Neuron (in vitro differentiated cells): ENCODE measurements around the gene LRRC3B.

Experiments
- H2AFZ ChIP-seq: one replicate; pipeline ENCODE4 v1.6.1; 2013; ENCODE audit warnings: low read depth, mild to moderate bottlenecking, inconsistent platforms, low read length, moderate library complexity
- H3K27me3 ChIP-seq: one replicate; pipeline ENCODE4 v1.6.1; 2013; ENCODE audit warnings: low read length; ENCODE audit not compliant: insufficient read depth
- H3K36me3 ChIP-seq: one replicate; pipeline ENCODE4 v1.6.1; 2013; ENCODE audit warnings: low read length; ENCODE audit not compliant: insufficient read depth
- H3K4me1 ChIP-seq: one replicate; pipeline ENCODE4 v1.6.1; 2013; ENCODE audit warnings: low read length; ENCODE audit not compliant: insufficient read depth
- H3K4me3 ChIP-seq: 2 replicates; pipeline ENCODE4 v1.5.1; 2013; ENCODE audit warnings: mild to moderate bottlenecking, low read length, moderate library complexity
- H3K9me3 ChIP-seq: one replicate; pipeline ENCODE4 v1.6.1; 2013; ENCODE audit warnings: low read length

LRRC3B gene

GRCh38 chr3:26699553-26699952 lies 77.0 kb downstream of the LRRC3B start:
- no peak overlapping the region for H2AFZ ChIP-seq
- no peaks in the 10 kb centered on the region for H3K36me3 ChIP-seq
- no peak overlapping the region for H3K4me3 ChIP-seq
- no peaks in the 10 kb centered on the region for H3K27me3 ChIP-seq
- H3K4me1 ChIP-seq: no peaks in the 10 kb centered on the region
- no peaks in the 10 kb centered on the region for H3K9me3 ChIP-seq

GRCh38 chr3:26703519-26703918 lies 80.9 kb downstream of the LRRC3B start:
- Histone ChIP-seq H2AFZ (no peak overlapping the region), H3K9me3 (no peaks in the 10 kb centered on the region), H3K27me3 (no peaks in the 10 kb centered on the region), H3K36me3 (no peaks in the 10 kb centered on the region), H3K4me3 (no peak overlapping the region), H3K4me1 (no peaks in the 10 kb centered on the region)

GRCh38 chr3:26704736-26705135 lies 82.2 kb downstream of the LRRC3B start:
- Histone ChIP-seq H3K4me1 (no peaks in the 10 kb centered on the region), H3K9me3 (no peaks in the 10 kb centered on the region), H3K27me3 (no peaks in the 10 kb centered on the region), H3K36me3 (no peaks in the 10 kb centered on the region), H3K4me3 (no peak overlapping the region), H2AFZ (no peak overlapping the region)

- H3K36me3 ChIP-seq: no peaks in the 10 kb centered on the region
- H3K9me3 ChIP-seq: no peaks in the 10 kb centered on the region
- H3K4me3 ChIP-seq: no peak overlapping the region
- H3K27me3 ChIP-seq: no peaks in the 10 kb centered on the region
- no peaks in the 10 kb centered on the region for H3K4me1 ChIP-seq
- no peak overlapping the region for H2AFZ ChIP-seq
Measured at GRCh38 chr3:26708501-26708900, 85.9 kb downstream of the LRRC3B start.

- no peaks in the 10 kb centered on the region for H3K9me3 ChIP-seq
- no peak overlapping the region for H3K4me3 ChIP-seq
- H3K4me1 ChIP-seq: no peaks in the 10 kb centered on the region
- no peaks in the 10 kb centered on the region for H3K27me3 ChIP-seq
- no peaks in the 10 kb centered on the region for H3K36me3 ChIP-seq
- H2AFZ ChIP-seq: no peak overlapping the region
Measured at GRCh38 chr3:26712211-26713026, 89.8 kb downstream of the LRRC3B start.

GRCh38 chr3:26713091-26713490 lies 90.5 kb downstream of the LRRC3B start:
- no peak overlapping the region for H2AFZ ChIP-seq
- no peaks in the 10 kb centered on the region for H3K9me3 ChIP-seq
- no peaks in the 10 kb centered on the region for H3K27me3 ChIP-seq
- H3K36me3 ChIP-seq: no peaks in the 10 kb centered on the region
- no peak overlapping the region for H3K4me3 ChIP-seq
- no peaks in the 10 kb centered on the region for H3K4me1 ChIP-seq

- no peaks in the 10 kb centered on the region for H3K4me1 ChIP-seq
- H2AFZ ChIP-seq: no peak overlapping the region
- no peaks in the 10 kb centered on the region for H3K27me3 ChIP-seq
- no peaks in the 10 kb centered on the region for H3K9me3 ChIP-seq
- no peaks in the 10 kb centered on the region for H3K36me3 ChIP-seq
- no peak overlapping the region for H3K4me3 ChIP-seq
Measured at GRCh38 chr3:26714485-26714884, 91.9 kb downstream of the LRRC3B start.

- Histone ChIP-seq H3K4me1 (no peaks in the 10 kb centered on the region), H2AFZ (no peak overlapping the region), H3K36me3 (no peaks in the 10 kb centered on the region), H3K4me3 (no peak overlapping the region), H3K9me3 (no peaks in the 10 kb centered on the region), H3K27me3 (no peaks in the 10 kb centered on the region)
Measured at GRCh38 chr3:26715431-26715830, 92.9 kb downstream of the LRRC3B start.

- no peaks in the 10 kb centered on the region for H3K4me1 ChIP-seq
- no peaks in the 10 kb centered on the region for H3K9me3 ChIP-seq
- H3K4me3 ChIP-seq: no peak overlapping the region
- H3K36me3 ChIP-seq: no peaks in the 10 kb centered on the region
- H3K27me3 ChIP-seq: no peaks in the 10 kb centered on the region
- no peak overlapping the region for H2AFZ ChIP-seq
Measured at GRCh38 chr3:26718315-26718714, 95.7 kb downstream of the LRRC3B start.

GRCh38 chr3:26719134-26719533 lies 96.6 kb downstream of the LRRC3B start:
- Histone ChIP-seq H3K27me3 (no peaks in the 10 kb centered on the region), H3K4me3 (no peak overlapping the region), H3K9me3 (no peaks in the 10 kb centered on the region), H3K4me1 (no peaks in the 10 kb centered on the region), H3K36me3 (no peaks in the 10 kb centered on the region), H2AFZ (no peak overlapping the region)

GRCh38 chr3:26721047-26721446 lies 98.5 kb downstream of the LRRC3B start:
- Histone ChIP-seq H3K4me3 (no peak overlapping the region), H3K9me3 (no peaks in the 10 kb centered on the region), H3K36me3 (no peaks in the 10 kb centered on the region), H3K27me3 (no peaks in the 10 kb centered on the region), H2AFZ (no peak overlapping the region), H3K4me1 (no peaks in the 10 kb centered on the region)

- Histone ChIP-seq H3K27me3 (no peaks in the 10 kb centered on the region), H3K4me1 (no peaks in the 10 kb centered on the region)
Measured at GRCh38 chr3:26731843-26732242, 109.3 kb downstream of the LRRC3B start.

GRCh38 chr3:26750263-26750662 lies 127.7 kb downstream of the LRRC3B start:
- no peaks in the 10 kb centered on the region for H3K4me1 ChIP-seq
- H3K27me3 ChIP-seq: no peaks in the 10 kb centered on the region
- no peaks in the 10 kb centered on the region for H3K9me3 ChIP-seq
- H2AFZ ChIP-seq: no peak overlapping the region
- no peaks in the 10 kb centered on the region for H3K36me3 ChIP-seq
- no peak overlapping the region for H3K4me3 ChIP-seq

More at GRCh38 chr3:26731843-26732242, 109.3 kb downstream of the LRRC3B start:
- Histone ChIP-seq H3K4me3 (no peak overlapping the region), H3K36me3 (no peaks in the 10 kb centered on the region), H3K9me3 (no peaks in the 10 kb centered on the region), H2AFZ (no peak overlapping the region)

- Histone ChIP-seq H2AFZ (no peak overlapping the region), H3K9me3 (no peaks in the 10 kb centered on the region), H3K4me3 (no peak overlapping the region), H3K36me3 (no peaks in the 10 kb centered on the region), H3K4me1 (no peaks in the 10 kb centered on the region), H3K27me3 (no peaks in the 10 kb centered on the region)
Measured at GRCh38 chr3:26752466-26752865, 129.9 kb downstream of the LRRC3B start.
